Transverse colon (tissue), 4 donors: ENCODE data around the gene DGCR2.

Experiments used
- CTCF ChIP-seq, 5 experiments: fragments of 200-600 bp in 3 of 5; fragments of 450-650 bp in 2 of 5; sonication (generic) in 3 of 5; IDR thresholded peaks; 1 replicate in 2 of 5; 2 replicates in 3 of 5; pipeline ENCODE4 v1.5.1; 2016 to 2017; ENCODE audit warnings: antibody characterized with exemption in 5 of 5, inconsistent platforms in 3 of 5, mild to moderate bottlenecking in 2 of 5, moderate library complexity in 1 of 5
- EP300 ChIP-seq: sonication (generic); formaldehyde crosslinking; IDR thresholded peaks from one replicate; pipeline ENCODE4 v1.6.1; 2017; ENCODE audit warnings: antibody characterized with exemption, low read depth
- POLR2A ChIP-seq: fragments of 450-650 bp; IDR thresholded peaks from one replicate; pipeline ENCODE4 v1.6.1; 2016; ENCODE audit warnings: antibody characterized with exemption, mild to moderate bottlenecking, moderate library complexity
- POLR2AphosphoS5 ChIP-seq, 3 donors: sonication (generic); formaldehyde crosslinking; IDR thresholded peaks; one replicate each; pipeline ENCODE4 v1.6.1; 2016; ENCODE audit warnings: antibody characterized with exemption in 3 of 3

- TF ChIP-seq CTCF (IDR thresholded peaks at IDR 0.05) (no peak), POLR2A (no peak), EP300 (no peak), POLR2AphosphoS5 (IDR thresholded peaks at IDR 0.05) (no peak)
Measured at GRCh38 chr22:19036229-19036522, 86.0 kb downstream of the DGCR2 start.
